ENCODE results near the gene RAET1G. TPM values are rescaled to one million over a fixed set of nuclear protein-coding genes. Genes with fewer than 3 reads are reported as not detected.
"Not testable (repeated sequence)": the region's sequence is repeated elsewhere in the genome, so short reads cannot be mapped to it uniquely, and the experiment has no call there.

Gene RAET1G
- total and polyA plus RNA-seq, 2 donors (not counting 1 experiment from before 2014, with no cell fraction given): not detected

DNA sequence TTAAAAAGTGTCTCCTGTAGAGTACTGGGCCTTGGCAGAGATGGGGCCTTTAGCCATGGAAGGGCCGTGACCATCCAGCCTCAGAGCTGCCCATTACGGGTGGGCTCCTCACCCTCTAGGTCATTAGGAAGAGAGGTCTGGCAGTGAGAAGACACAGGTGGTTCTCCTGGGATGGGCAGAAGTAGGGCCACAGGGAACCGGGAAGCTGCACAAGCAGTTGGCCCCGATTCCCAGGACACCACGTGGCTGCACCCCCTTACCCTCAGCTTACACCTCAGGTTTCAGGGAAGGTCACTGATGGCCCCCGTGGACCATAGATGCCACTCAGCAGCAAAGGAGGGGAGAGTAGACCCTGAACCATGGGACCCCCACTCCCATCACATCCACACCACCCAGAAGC lies 1.6 kb downstream of the RAET1G start:
- no peak overlapping the region for H3K4me3 ChIP-seq (ENCODE audit: control extremely low read depth in 1 of 5, extremely low read depth in 1 of 5, insufficient read depth in 1 of 5, low read depth in 2 of 5, low read length in 4 of 5)
- Mint-ChIP-seq H3K4me3 (peak overlapping the region; percentile 33), H3K4me1 (peaks cover 35% of the 10 kb centered on the region), H3K9me3 (ENCODE audit: insufficient read depth) (no peaks in the 10 kb centered on the region), H3K27me3 (peaks cover 73% of the 10 kb centered on the region), H3K27ac (no peak overlapping the region)
- DNase-seq: no peak
- no peak overlapping the region for H2AFZ ChIP-seq (ENCODE audit: insufficient read depth, low read depth, low read length, poor library complexity, severe bottlenecking)
- CTCF ChIA-PET: no interaction called here
- WGBS (ENCODE audit: insufficient coverage): 90% methylated on average over 4 of the region's 6 CpGs
- no peak overlapping the region for H3K27ac ChIP-seq (ENCODE audit: low read length in 2 of 2)
- no peak for TF ChIP-seq EZH2 (IDR thresholded peaks at IDR 0.05; ENCODE audit: borderline replicate concordance, insufficient read depth, low read depth, low read length, poor library complexity, severe bottlenecking)
- TF ChIP-seq, protein P1, sequence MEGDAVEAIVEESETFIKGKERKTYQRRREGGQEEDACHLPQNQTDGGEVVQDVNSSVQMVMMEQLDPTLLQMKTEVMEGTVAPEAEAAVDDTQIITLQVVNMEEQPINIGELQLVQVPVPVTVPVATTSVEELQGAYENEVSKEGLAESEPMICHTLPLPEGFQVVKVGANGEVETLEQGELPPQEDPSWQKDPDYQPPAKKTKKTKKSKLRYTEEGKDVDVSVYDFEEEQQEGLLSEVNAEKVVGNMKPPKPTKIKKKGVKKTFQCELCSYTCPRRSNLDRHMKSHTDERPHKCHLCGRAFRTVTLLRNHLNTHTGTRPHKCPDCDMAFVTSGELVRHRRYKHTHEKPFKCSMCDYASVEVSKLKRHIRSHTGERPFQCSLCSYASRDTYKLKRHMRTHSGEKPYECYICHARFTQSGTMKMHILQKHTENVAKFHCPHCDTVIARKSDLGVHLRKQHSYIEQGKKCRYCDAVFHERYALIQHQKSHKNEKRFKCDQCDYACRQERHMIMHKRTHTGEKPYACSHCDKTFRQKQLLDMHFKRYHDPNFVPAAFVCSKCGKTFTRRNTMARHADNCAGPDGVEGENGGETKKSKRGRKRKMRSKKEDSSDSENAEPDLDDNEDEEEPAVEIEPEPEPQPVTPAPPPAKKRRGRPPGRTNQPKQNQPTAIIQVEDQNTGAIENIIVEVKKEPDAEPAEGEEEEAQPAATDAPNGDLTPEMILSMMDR (IDR thresholded peaks at IDR 0.05): no peak
- peaks cover 0 to 67% (median 38%) of the 10 kb centered on the region in 4 experiments for H3K27me3 ChIP-seq (replicated peaks in 1 of 4; ENCODE audit: control extremely low read depth in 1 of 4, control insufficient read depth in 3 of 4, insufficient read depth in 4 of 4, low read length in 3 of 4)
- peaks cover 28 to 30% of the 10 kb centered on the region in 2 donors for H3K4me1 ChIP-seq (ENCODE audit: control insufficient read depth in 2 of 2, insufficient read depth in 2 of 2, low read length in 2 of 2)
- no peak overlapping the region for H3K9ac ChIP-seq (ENCODE audit: low read length)
- POLR2A ChIA-PET: no interaction called here
- H3K9me3 ChIP-seq (ENCODE audit: control extremely low read depth in 1 of 3, control insufficient read depth in 2 of 3, insufficient read depth in 1 of 3, low read length in 2 of 3): peaks cover 0 to 29% (median 0%) of the 10 kb centered on the region in 3 donors
- no peak for ATAC-seq (ENCODE audit: low read depth)
- no peaks in the 10 kb centered on the region for H3K36me3 ChIP-seq (replicated peaks in 1 of 2; ENCODE audit: control extremely low read depth in 1 of 2, control insufficient read depth in 1 of 2, extremely low read depth in 1 of 2, insufficient read depth in 2 of 2, low read length in 1 of 2)
- intact Hi-C loops (cut with micrococcal nuclease): no loop called here
- H3K4me2 ChIP-seq (replicated peaks; ENCODE audit: low read depth, low read length, poor library complexity, severe bottlenecking): no peak overlapping the region
- no peaks in the 10 kb centered on the region for H4K20me1 ChIP-seq (ENCODE audit: control insufficient read depth, insufficient read depth, low read length, poor library complexity, severe bottlenecking)
- no peaks in the 10 kb centered on the region for H3K79me2 ChIP-seq (ENCODE audit: control insufficient read depth, insufficient read depth, low read length)

DNA sequence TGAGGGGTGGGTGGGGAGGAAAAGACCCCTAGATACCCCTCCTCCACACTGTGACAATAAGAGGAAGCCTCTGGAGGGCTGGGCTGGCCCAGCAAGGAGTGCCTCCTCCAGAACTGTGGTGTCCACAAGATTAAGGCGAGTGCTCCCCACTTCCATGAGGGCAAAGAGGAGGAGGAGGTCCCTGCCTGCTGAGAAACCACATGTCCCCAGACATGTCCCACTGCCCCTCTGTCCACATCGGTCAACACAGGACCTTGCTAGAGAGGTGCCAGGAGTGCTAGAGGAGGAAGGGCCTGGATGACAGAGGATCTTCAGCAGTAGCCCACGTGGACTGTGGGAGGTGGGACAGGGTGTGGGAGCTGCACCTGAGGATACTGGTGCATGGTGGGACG lies 3.1 kb downstream of the RAET1G start:
- no peaks in the 10 kb centered on the region for H3K9me3 Mint-ChIP-seq (ENCODE audit: insufficient read depth)
- Histone ChIP-seq H3K4me2 (replicated peaks; ENCODE audit: low read depth, low read length, poor library complexity, severe bottlenecking) (no peak overlapping the region), H3K9me3 (ENCODE audit: control extremely low read depth in 1 of 3, control insufficient read depth in 2 of 3, insufficient read depth in 1 of 3, low read length in 2 of 3) (peaks cover 0 to 21% (median 0%) of the 10 kb centered on the region in 3 donors), H3K79me2 (ENCODE audit: control insufficient read depth, insufficient read depth, low read length) (no peaks in the 10 kb centered on the region), H3K27ac (ENCODE audit: low read length in 2 of 2) (no peak overlapping the region), H3K9ac (ENCODE audit: low read length) (no peak overlapping the region), H3K4me1 (ENCODE audit: control insufficient read depth in 2 of 2, insufficient read depth in 2 of 2, low read length in 2 of 2) (peaks cover 15 to 16% of the 10 kb centered on the region in 2 donors), H3K36me3 (replicated peaks in 1 of 2; ENCODE audit: control extremely low read depth in 1 of 2, control insufficient read depth in 1 of 2, extremely low read depth in 1 of 2, insufficient read depth in 2 of 2, low read length in 1 of 2) (no peaks in the 10 kb centered on the region), H3K4me3 (ENCODE audit: control extremely low read depth in 1 of 5, extremely low read depth in 1 of 5, insufficient read depth in 1 of 5, low read depth in 2 of 5, low read length in 4 of 5) (no peak overlapping the region), H3K27me3 (replicated peaks in 1 of 4; ENCODE audit: control extremely low read depth in 1 of 4, control insufficient read depth in 3 of 4, insufficient read depth in 4 of 4, low read length in 3 of 4) (peaks cover 0 to 55% (median 24%) of the 10 kb centered on the region in 4 experiments), H4K20me1 (ENCODE audit: control insufficient read depth, insufficient read depth, low read length, poor library complexity, severe bottlenecking) (no peaks in the 10 kb centered on the region), H2AFZ (ENCODE audit: insufficient read depth, low read depth, low read length, poor library complexity, severe bottlenecking) (no peak overlapping the region)
- H3K4me3 Mint-ChIP-seq: no peak overlapping the region
- ATAC-seq (ENCODE audit: low read depth) (no peak), DNase-seq (no peak)
- intact Hi-C loops (cut with micrococcal nuclease): no loop called here
- H3K4me1 Mint-ChIP-seq: peaks cover 26% of the 10 kb centered on the region
- H3K27ac Mint-ChIP-seq: no peak overlapping the region
- ChIA-PET POLR2A (no interaction called here), CTCF (no interaction called here)
- 86% methylated on average over 4 of the region's 4 CpGs for WGBS (ENCODE audit: insufficient coverage)
- peaks cover 64% of the 10 kb centered on the region for H3K27me3 Mint-ChIP-seq
- TF ChIP-seq, protein P1 (IDR thresholded peaks at IDR 0.05): no peak
- no peak for TF ChIP-seq EZH2 (IDR thresholded peaks at IDR 0.05; ENCODE audit: borderline replicate concordance, insufficient read depth, low read depth, low read length, poor library complexity, severe bottlenecking)

DNA sequence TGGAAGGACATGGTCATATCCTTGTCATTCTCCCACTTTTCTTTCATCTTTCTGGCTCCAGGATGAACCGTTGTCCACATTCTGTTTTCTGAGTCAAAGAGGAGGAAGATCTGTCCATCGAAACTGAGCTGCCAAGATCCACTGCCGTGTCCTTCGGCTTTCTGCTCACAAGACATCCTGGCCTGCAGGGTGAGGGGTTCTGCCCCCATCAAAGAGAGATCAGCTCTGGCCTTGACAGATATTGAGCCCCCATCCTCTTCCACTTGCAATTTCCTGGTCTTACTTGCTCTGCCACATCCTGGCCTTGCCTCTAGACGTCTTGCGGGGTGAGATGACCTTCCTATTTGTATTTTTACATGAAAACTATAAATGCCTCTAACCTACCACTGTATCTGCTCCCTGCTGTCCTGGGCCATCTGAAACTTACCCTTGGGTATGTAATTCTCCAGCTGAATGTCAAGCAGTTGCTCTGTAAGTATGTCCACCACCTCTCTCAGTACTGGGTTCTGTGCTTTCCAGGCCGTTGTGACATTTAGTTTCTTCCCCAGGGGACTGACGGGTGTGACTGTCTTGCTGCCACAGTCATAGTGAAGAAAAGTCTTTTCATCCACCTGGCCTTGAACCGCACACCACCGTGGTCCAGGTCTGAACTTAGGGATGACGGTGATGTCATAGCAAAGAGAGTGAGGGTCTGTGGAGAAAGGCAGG lies 3.6 kb downstream of the RAET1G start:
- H3K27ac ChIP-seq (ENCODE audit: low read length in 2 of 2); H3K4me3 Mint-ChIP-seq; H2AFZ ChIP-seq (ENCODE audit: insufficient read depth, low read depth, low read length, poor library complexity, severe bottlenecking); DNase-seq; H3K27ac Mint-ChIP-seq; H3K79me2 ChIP-seq (ENCODE audit: control insufficient read depth, insufficient read depth, low read length); H4K20me1 ChIP-seq (ENCODE audit: control insufficient read depth, insufficient read depth, low read length, poor library complexity, severe bottlenecking); intact Hi-C loops (cut with micrococcal nuclease); POLR2A ChIA-PET; H3K9me3 Mint-ChIP-seq (ENCODE audit: insufficient read depth); ATAC-seq (ENCODE audit: low read depth); H3K4me3 ChIP-seq (ENCODE audit: control extremely low read depth in 1 of 5, extremely low read depth in 1 of 5, insufficient read depth in 1 of 5, low read depth in 2 of 5, low read length in 4 of 5); H3K36me3 ChIP-seq (replicated peaks in 1 of 2; ENCODE audit: control extremely low read depth in 1 of 2, control insufficient read depth in 1 of 2, extremely low read depth in 1 of 2, insufficient read depth in 2 of 2, low read length in 1 of 2); H3K4me2 ChIP-seq (replicated peaks; ENCODE audit: low read depth, low read length, poor library complexity, severe bottlenecking); CTCF ChIA-PET; H3K9ac ChIP-seq (ENCODE audit: low read length): not testable (repeated sequence)
- peaks cover 0 to 49% (median 19%) of the 10 kb centered on the region in 4 experiments for H3K27me3 ChIP-seq (replicated peaks in 1 of 4; ENCODE audit: control extremely low read depth in 1 of 4, control insufficient read depth in 3 of 4, insufficient read depth in 4 of 4, low read length in 3 of 4)
- peaks cover 0 to 21% (median 0%) of the 10 kb centered on the region in 3 donors for H3K9me3 ChIP-seq (ENCODE audit: control extremely low read depth in 1 of 3, control insufficient read depth in 2 of 3, insufficient read depth in 1 of 3, low read length in 2 of 3)
- Mint-ChIP-seq H3K27me3 (peaks cover 64% of the 10 kb centered on the region), H3K4me1 (peaks cover 21% of the 10 kb centered on the region)
- peaks cover 15 to 16% of the 10 kb centered on the region in 2 donors for H3K4me1 ChIP-seq (ENCODE audit: control insufficient read depth in 2 of 2, insufficient read depth in 2 of 2, low read length in 2 of 2)
- WGBS (ENCODE audit: insufficient coverage): 93% methylated on average over 3 of the region's 11 CpGs

Data from B cell (primary cell).